ENCODE measurements around the gene RFX4.
"Not testable (repeated sequence)": the region's sequence is repeated elsewhere in the genome, so short reads cannot be mapped to it uniquely, and the experiment has no call there.

Gene RFX4

DNA sequence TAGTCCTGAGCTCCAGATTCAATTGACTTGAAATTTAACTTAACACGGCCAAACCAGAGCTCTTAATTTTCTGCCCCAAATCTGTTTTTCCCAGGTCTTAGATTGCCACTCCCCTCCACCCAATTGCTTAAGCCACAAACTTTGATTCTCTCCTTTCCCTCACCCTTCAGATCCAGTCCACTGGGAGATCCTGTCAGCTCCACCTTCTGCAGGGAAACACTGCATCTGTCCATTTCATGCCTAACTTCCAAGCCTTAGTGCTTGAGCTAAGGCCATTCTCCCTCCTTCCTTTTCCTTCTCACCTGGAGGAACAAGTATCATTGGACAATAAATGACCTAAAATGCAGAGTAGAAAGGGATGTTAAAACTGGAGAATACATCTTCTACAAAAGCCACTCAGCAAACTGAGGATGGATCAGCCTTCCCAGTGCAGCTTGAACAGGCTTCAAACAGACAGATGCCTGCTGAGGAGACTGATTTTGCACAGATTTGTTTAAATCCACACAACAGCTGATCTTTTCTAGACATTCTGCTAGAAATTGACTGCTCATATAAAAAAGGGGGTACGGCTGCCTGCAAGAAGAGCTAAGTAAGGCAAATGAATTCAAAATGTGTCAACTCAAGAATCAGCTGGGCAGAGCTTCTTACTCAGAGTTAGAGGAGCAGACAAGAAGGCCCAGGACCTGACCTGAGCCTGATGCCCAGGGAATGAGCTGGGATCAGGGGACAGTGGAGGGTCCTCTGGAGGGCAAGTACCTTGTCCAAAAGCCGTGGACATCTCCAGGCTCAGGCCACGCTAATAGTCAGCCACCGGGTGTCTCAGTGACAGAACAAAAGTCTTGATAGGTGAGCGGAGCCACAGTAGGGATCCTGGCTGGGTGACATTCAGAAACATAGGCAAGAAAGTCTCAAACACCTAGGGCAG is 110.4 kb downstream of the RFX4 start:
- DNase-seq, result no peak

- no peak for DNase-seq
Measured at GRCh38 chr12:106696071-106696470, 113.3 kb downstream of the RFX4 start.

DNA sequence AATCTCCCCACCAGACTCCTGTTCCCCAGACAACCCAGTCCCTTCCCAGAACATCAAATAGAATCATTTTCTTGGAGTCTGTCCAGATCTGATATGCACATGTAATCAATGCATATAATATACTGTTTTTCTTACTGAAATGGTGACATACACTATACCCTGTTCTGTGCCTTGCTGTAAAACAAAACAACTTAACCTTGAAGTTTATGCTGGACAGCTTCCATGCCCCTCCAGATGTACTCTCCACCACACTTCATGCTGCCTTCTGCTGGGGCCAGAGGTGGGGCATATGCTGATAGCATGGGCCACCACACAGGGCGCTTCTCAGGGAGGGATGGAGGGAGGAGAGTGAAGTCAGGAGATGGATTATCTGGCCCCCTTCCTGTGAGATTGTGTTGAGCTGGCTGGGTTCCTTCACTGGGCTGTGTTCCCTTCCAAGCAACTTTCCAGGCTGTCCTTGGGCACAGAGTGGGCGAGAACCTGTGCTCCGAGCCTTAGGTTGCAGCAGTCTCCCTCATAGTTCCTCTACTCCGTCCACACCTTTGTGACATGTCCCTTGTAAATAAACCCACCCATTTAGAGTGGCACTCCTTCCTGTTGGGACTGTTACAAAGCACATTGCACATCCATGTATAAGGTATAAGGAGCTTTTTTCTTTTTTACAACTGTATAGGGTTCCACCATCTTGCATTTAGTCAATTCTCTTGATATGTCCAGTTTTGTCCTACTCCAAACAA is 114.0 kb downstream of the RFX4 start:
- DNase-seq, result no peak

DNA sequence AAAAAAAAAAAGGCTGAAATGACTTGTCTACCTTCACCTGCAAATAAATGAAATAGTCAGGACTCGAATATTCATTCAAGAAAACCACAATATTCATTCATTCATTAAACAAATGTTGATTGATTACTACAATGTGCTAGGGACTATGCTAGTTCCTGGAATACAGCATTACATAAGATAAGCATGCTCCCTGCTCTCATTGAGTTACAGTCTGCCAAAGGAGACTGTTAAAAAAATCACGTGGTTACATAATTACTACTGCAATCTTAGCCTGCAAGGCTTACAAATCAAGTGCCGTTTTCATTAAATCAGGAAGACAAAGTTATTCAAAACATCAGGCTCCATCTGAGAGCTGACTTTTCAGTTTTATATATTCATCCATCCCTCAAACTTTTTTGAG is 121.3 kb downstream of the RFX4 start:
- DNase-seq, result no peak

DNA sequence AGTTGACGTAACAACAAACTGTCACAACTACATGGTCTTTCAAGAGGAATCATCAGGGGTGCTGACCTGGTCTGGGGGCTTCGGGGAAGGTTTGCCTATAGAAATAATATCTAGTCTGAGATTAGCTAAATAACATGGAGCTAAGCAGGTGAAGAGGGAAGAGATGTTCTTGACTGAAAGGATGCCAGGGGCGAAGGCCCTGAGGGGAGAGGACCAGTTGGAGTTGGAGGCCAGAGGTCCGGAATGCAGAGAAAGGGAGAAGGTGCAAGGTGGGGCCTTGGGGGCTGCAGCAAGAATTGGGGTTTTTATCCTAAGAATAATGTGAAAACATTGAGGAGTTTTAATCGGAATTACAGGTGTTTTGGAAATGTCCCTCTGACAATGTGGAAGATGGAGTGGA is 123.2 kb downstream of the RFX4 start:
- DNase-seq, result no peak

- DNase-seq, result no peak
Measured at GRCh38 chr12:106709068-106709511, 126.3 kb downstream of the RFX4 start.

DNA sequence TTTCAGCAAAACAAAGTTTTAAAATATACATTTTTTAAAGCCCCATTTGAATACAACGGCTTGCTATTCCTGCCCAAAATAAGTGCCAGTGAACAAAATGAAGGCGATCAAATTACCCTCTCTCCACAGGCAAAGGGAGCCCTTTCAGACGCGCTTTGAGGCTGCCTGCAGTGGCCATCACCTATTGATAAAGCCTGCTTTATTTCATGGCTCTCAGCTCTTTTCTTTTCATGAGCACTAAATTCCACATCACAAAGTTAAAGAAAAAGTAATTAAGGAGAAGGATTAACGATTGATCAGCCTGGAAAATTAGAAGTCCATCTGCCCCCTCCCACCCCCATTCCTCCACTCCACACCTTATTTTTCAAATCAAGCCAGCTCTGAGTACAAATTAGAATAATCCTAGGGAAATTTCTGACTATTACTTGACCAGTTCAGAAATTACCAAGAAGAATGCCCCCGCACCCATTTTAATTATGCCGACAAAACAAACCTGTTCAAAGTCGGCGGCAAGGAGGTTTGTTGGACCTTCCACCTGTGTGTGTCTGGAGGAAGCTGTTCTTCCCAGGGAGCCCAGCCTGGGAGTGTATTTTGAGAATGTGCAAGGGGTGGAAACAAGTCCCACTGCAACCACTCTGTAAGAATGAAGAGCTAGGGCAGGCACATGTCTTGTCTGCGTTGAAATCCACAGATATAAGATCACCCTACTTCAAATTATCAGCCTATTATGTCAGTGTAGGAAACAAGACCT is 127.5 kb downstream of the RFX4 start:
- no peak for DNase-seq

DNA sequence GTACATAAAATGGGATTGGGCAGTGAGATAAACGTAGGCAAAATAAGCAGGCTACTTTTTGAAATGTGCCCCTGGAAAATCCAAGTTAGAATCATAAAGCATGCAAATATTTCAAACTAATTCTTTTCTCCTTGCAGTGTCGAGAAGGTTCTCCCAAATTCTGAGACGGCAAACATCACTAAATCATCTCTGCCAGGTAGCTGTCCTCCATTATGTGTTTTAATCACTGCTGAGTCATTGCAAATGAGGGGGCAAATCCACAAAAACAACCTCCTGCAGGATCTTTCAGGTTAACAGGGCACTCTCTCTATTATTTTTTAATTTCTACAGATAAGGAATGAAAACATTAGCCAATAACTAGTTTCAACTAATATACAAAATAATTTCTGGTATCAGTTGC is 128.5 kb downstream of the RFX4 start:
- DNase-seq, result peak in 1 of 2 experiments; percentile 48

GRCh38 chr12:106712768-106713167 is 130.0 kb downstream of the RFX4 start:
- no peak for DNase-seq

DNA sequence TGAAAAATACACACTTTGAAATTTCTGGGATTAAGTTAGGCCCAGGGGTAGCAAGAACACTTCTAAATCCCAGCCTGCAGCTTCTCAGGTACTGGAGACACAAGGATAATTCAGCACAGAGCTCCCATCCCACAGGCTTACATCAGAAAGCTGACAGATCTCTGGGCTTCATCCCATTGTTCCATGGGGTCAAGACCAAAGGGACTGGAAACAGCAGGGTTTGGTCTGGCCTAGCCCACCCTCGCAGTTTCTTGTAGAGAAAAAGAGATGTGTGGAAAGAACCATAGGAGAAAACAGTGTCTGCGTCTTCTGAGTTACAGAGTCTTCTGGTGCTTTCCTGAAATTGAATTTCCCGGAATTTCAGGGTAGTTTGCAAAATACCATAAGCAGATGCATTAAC is 132.1 kb downstream of the RFX4 start:
- DNase-seq, result no peak

- no peak for DNase-seq
Measured at GRCh38 chr12:106715582-106715981, 132.8 kb downstream of the RFX4 start.

DNA sequence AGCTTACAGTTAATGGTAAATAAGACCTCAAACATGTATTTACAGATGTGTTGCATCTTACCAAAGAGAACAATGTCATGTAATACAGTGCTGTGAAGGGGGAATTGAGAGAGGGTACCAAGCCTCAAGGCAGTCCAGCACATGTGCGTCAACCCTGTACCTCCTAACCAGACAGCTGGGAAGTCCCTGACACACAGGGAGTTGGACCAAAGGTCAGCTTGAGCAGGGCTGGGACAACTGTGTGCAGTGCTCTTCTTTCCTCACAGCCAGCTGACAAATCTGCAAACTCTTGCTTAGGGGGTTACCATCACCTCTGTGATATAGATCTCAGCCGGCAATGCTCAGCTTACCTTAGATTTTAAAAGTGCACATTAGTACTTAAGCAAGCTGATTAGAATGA is 134.9 kb downstream of the RFX4 start:
- no peak for DNase-seq

DNA sequence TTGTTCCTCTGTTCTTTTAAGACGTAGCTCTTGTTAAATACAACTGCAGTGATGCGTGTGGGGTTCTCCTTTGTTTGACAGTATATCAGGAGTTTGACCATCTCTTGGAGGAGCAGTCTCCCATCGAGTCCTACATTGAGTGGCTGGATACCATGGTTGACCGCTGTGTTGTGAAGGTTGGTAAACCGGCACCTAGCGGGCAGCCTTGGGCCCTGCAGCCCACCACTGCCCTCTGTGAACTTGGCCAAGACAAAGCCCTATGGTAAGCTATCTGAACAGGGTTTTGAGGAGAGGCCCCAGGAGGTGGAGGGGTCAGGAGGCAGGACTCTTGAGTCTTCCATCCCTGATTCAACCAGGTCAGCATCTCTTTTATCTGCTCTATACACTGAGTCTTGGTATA is 137.1 kb downstream of the RFX4 start:
- DNase-seq, result no peak

- DNase-seq, result no peak
Measured at GRCh38 chr12:106720696-106721095, 137.9 kb downstream of the RFX4 start.

DNA sequence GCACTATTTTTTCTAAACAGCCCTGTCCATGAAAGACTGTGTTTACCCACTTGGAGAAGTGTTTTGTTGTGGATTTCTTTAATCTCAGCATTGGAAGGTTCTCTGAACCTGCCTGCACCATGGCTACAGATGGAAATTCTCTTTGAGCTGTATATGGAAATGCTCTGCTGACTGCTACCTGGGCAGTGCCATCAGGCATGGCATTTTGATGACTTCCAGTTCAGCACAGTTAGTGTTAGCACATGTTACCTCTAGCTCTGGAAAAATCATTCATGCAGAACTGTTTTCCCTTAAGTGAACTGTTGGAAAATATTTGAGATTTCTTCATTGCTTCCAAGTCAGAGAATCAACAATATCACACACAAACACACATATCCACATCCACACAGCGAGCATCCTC is 139.1 kb downstream of the RFX4 start:
- DNase-seq, result no peak

DNA sequence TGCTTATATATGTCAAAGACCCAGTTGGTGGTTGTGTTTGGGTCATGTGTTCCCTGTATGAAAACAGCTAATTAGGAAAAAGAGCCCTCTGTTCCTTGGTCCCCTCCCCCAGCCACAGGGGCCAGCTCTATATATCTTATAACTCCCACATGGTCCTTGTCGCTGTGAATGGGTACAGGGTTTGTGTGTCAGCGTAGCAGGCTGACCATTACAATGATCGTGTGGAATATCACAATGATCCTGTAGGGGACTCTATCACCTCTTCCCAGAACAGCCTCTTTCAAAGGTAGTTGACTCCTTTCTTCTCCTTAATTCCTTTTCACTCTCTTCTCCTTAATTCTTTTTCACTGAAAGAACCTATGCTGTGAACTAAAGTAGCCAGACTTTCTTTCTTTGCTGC is 140.0 kb downstream of the RFX4 start:
- no peak for DNase-seq

DNA sequence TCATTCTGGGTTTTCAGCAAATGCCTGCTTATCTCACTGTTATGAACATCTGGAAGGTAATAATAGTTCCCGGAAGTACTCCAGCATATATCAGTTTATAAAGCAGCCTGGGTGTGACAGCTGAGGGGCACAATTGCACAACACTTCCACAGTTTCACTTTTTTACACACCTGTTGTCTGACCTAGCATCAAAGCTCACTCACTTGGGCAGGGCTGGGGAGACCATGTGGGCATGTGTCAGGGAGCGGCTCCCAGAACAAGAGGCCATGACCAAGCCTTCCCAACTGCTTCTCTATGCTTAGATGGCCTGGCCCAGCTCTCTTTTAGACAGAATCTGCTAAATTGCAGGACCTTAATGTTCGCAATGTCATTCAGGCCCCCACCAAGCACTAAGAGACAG is 140.6 kb downstream of the RFX4 start:
- DNase-seq, result no peak

DNA sequence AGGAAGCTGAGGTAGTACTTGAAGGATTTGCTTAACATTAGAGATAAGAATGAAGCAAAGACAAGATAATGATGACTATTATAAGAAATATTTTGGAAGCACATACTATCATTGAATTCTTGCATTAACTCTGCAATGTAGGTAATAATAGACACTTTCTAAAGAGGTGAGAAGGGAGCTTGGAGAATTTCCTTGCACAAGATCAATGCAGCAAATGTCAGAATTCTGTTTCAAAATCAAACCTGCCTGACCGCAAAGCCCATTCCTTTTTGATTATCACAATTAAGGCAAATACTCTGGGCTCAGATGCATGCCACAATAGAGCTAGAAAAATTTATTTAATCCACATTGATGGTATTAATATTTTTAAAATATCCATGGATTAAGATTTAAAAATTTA is 141.3 kb downstream of the RFX4 start:
- DNase-seq, result no peak

DNA sequence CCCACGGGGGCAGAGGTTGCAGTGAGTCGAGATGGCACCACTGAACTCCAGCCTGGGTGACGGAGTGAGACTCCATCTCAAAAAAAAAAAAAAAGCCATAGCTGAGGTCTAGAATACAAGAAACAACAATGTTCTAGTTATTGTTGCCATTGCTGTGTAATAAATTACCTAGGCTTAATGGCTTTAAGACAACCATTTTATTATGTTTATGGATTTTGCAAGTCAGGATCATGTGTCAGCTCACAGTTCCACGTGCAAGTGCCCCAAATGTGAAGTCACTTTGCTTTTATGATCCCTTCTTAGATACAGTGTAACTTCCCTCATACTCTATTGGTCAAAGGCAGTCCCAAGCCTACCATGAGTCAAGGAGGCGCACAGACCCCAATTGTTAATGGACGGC is 142.1 kb downstream of the RFX4 start:
- no peak for DNase-seq

GRCh38 chr12:106726603-106727202 is 143.9 kb downstream of the RFX4 start:
- not testable (repeated sequence) for DNase-seq

- DNase-seq, result no peak
Measured at GRCh38 chr12:106729611-106730010, 146.8 kb downstream of the RFX4 start.

GRCh38 chr12:106732890-106733289 is 150.1 kb downstream of the RFX4 start:
- DNase-seq, result no peak

- no peak for DNase-seq
Measured at GRCh38 chr12:106733660-106734059, 150.9 kb downstream of the RFX4 start.
